Muscle of arm (tissue), 12 donors: ENCODE measurements around the gene NCCRP1. TPM values are rescaled to one million over a fixed set of nuclear protein-coding genes. Genes with fewer than 3 reads are reported as not detected.
"Not testable (repeated sequence)": the region's sequence is repeated elsewhere in the genome, so short reads cannot be mapped to it uniquely, and the experiment has no call there.

Experiments
- DNase-seq: peaks from one replicate; pipeline ENCODE4 v3.0.0-alpha.2; 2013
- polyA plus RNA-seq, 12 donors: library from polyadenylated mRNA; unstranded; fragments of 120-200 nt; gene quantifications; one replicate each; pipeline ENCODE4 v1.2.1, GENCODE V29; 2013; ENCODE audit not compliant: insufficient read length in 12 of 12

NCCRP1 gene
- polyA plus RNA-seq, 12 donors: 0.10 to 1.5 (median 0.17) TPM; not detected in 4

GRCh38 chr19:39245166-39245565 is 48.4 kb downstream of the NCCRP1 start:
- DNase-seq: not testable (repeated sequence)

DNA sequence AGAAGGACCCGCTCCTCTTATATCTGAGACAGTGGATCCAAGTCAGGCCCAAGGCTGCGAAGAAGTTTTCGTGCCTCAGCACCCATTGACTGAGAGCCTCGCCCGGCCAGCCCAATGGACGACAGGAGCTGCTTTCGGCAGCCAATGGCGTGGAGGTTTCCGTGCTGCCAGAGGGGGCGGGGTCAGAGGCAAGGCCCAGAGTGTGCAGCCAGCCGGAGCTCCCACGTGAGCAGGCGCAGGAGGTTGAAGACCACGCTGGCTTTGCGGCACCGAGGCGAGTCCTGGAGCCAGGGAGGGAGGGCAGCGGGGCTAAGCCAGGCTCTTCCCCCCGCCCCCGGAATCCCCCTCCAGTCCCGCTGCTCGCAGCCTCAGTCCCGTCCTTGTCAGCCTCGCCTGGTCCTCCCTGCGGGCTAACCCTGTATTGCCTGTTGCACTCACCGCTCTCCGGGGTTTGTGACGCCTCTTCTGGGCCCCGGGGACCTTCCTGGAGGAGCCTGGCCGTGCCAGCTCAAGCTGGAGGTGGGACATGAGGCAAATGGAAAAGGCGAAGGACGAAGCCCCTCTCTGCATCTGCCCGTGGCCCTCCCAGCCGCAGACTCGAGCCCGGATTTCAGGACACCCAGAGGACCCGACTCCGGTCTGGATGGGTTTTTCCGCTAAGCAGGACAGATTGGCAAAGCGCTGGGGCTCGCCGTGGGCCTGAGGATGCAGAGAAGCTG is 50.3 kb downstream of the NCCRP1 start:
- no peak for DNase-seq

DNA sequence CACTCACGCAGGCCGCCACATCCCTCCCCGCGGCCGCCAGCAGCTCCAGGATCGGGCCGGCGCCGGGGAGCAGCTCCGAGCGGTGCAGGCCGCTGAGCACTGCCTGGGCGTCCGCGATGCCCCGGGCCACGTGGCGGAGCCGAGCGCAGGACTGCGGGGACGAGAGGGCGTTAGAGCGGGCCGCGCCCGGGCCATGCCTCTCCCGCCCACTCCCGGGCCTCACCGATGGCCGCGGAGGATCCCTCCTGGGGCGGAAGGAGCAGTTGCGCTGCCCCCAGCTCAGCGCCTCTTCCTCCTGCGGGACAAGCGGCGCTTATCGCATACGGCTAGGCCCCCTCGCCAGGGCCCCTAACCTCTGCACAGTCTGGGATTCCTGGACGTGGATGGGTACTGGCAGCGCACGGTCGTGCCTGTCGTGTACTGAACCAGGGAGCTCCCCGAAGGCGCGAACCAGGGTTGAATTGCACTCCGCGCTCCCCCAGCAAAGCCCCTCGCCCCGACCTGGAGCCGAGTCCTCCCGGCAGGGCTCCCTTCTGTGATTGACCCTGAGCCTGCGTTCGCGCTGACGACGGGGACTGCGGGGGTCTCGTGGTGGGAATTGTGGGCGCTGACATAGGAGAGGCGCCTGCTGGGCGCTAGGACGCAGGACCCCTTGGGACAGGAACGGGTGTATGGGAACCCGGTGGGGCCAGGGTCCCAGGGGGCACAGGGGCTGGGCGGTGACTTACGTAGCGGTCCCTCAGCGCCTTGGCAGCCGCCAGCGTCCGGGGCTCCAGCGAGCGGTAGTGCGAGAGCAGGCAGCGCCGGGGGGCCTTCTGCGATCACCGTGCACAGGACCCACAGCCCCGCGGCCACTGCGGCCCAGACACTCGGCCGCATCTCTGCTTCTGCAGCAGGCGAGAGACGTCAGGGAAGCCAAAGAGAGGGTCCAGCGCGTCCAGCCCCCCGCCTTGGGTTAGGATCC is 51.2 kb downstream of the NCCRP1 start:
- DNase-seq: no peak

DNA sequence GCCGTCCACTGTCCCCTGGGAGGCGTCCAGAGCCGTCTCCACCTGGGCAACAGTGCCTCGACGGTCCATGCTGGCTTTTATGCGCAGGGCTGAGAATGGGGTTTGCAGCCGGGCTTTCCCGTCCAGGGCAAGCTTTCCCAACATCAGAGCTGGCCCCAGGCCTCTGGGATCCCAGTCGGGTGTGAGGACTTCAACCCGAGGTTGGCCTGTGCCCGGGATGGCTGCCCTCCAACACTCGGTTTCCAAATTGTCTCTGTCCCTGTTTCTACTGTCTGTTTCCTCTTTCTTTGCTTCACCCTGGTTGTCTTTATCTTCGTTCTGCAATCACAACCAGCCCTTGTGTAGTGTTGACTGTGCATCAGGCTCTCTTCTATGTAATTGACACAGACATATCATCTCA is 52.0 kb downstream of the NCCRP1 start, which contains the start of gene IFNL4:
Gene IFNL4 (minus strand): TSS at position 51 of the 400 bp plus-strand sequence.
- DNase-seq: no peak

DNA sequence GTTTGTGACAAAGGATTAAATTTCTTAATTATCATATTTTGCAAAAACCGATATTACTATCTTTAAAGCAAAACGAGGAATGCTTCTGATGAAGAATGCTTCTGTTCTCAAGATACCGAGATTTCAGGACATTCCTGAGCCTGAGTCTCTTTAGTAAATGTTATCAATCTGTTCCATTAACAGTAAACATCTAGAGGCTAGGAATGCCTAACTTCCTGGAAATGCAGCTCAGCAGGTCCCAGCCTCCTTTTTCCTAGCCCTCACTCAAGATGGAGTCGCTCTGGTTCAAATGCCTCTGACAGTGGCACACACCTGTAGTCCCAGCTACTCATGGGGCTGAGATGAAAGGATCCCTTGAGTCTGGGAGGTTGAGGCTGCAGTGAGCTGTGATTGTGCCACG is 54.3 kb downstream of the NCCRP1 start:
- no peak for DNase-seq

Other genes starting within 250 kb of the NCCRP1 start
- gene FBXO17, start 221.2 kb upstream of the NCCRP1 start, polyA plus RNA-seq: 10 to 100 TPM in 11 of 12 donors, not detected in 1; 22.6 to 33.6 (median 28.0) TPM
- 10 to 100 TPM in 1 of 12 donors, 1 to 10 TPM in 9, under 1 TPM in 1, not detected in 1; 0.89 to 10.3 (median 2.5) TPM for gene FBXO27, start 164.4 kb upstream of the NCCRP1 start, polyA plus RNA-seq
- under 1 TPM in 9 of 12 donors, not detected in 3; 0.07 to 0.30 (median 0.13) TPM for gene ACP7, start 112.6 kb upstream of the NCCRP1 start, polyA plus RNA-seq
- 10 to 100 TPM in 11 of 12 donors, not detected in 1; 11.9 to 33.1 (median 16.0) TPM for gene PAK4, start 71.2 kb upstream of the NCCRP1 start, polyA plus RNA-seq
- gene SYCN, start 7.3 kb downstream of the NCCRP1 start, polyA plus RNA-seq: not detected
- not detected for gene IFNL3, start 48.0 kb downstream of the NCCRP1 start, polyA plus RNA-seq
- gene IFNL4, start 51.9 kb downstream of the NCCRP1 start, polyA plus RNA-seq: under 1 TPM in 2 of 12 donors, not detected in 10; 0.12 to 0.17 TPM
- not detected for gene IFNL2, start 71.4 kb downstream of the NCCRP1 start, polyA plus RNA-seq
- not detected for gene IFNL1, start 99.4 kb downstream of the NCCRP1 start, polyA plus RNA-seq
- 1 to 10 TPM in 3 of 12 donors, under 1 TPM in 7, not detected in 2; 0.42 to 2.8 (median 0.61) TPM for gene LRFN1, start 123.9 kb downstream of the NCCRP1 start, polyA plus RNA-seq
- 10 to 100 TPM in 11 of 12 donors, not detected in 1; 12.1 to 31.1 (median 17.8) TPM for gene GMFG, start 139.1 kb downstream of the NCCRP1 start, polyA plus RNA-seq
- 100 to 1,000 TPM in 2 of 12 donors, 10 to 100 TPM in 9, not detected in 1; 57.9 to 191 (median 74.7) TPM for gene SAMD4B, start 145.5 kb downstream of the NCCRP1 start, polyA plus RNA-seq
- 10 to 100 TPM in 11 of 12 donors, not detected in 1; 33.0 to 65.6 (median 39.1) TPM for gene PAF1, start 194.1 kb downstream of the NCCRP1 start, polyA plus RNA-seq
- 10 to 100 TPM in 11 of 12 donors, not detected in 1; 14.8 to 35.2 (median 22.9) TPM for gene MED29, start 194.4 kb downstream of the NCCRP1 start, polyA plus RNA-seq
- 100 to 1,000 TPM in 4 of 12 donors, 10 to 100 TPM in 7, not detected in 1; 29.7 to 250 (median 69.4) TPM for gene ZFP36, start 209.9 kb downstream of the NCCRP1 start, polyA plus RNA-seq
- gene PLEKHG2, start 215.7 kb downstream of the NCCRP1 start, polyA plus RNA-seq: 10 to 100 TPM in 11 of 12 donors, not detected in 1; 26.4 to 86.4 (median 47.0) TPM
- 1,000 to 10,000 TPM in 10 of 12 donors, 100 to 1,000 TPM in 1, not detected in 1; 937 to 1,979 (median 1,712) TPM for gene RPS16, start 239.0 kb downstream of the NCCRP1 start, polyA plus RNA-seq
- gene SUPT5H, start 248.6 kb downstream of the NCCRP1 start, polyA plus RNA-seq: 100 to 1,000 TPM in 1 of 12 donors, 10 to 100 TPM in 10, not detected in 1; 74.5 to 113 (median 82.6) TPM